Left cardiac atrium (tissue), 4 donors: ENCODE results near the gene LRRC45. TPM values are rescaled to one million over a fixed set of nuclear protein-coding genes. Genes with fewer than 3 reads are reported as not detected.

Experiments
- ATAC-seq, 2 donors: fragments of 200-7000 bp; cut with Tn5 transposase; one replicate each; pipeline ENCODE4 v1.9.1; 2020; ENCODE audit warnings: mild to moderate bottlenecking in 2 of 2, moderate library complexity in 2 of 2
- DNase-seq: peaks from one replicate; pipeline ENCODE4 v3.0.0-alpha.2; 2020
- intact Hi-C, 2 donors: fragments of 100-400 bp; cut with DNase I; formaldehyde crosslinking; loops; one replicate each; pipeline versions ENCODE4 v1.14.1 to v1.15.1; 2022 to 2023
- total RNA-seq, 2 donors: library from RNA; stranded (reverse); fragmentation: NEBNext Ultra II Directional; extraction: Animal tissue kit (Norgen Biotek cat#: 25700); gene quantifications; one replicate each; pipeline ENCODE4 v1.2.1, GENCODE V29; 2021
- donor health status: DM: no; HTN: yes; CAD: no.
- donor health status: DM: no; HTN: yes; CAD: no; lungs with severe emphysema.
- donor health status: DM: yes; HTN: yes; CAD: no.
- donor health status: Dilated cardiomyopathy.

LRRC45 gene
- total RNA-seq, 2 donors from 2014 or later, result 3.7 to 7.9 TPM

DNA sequence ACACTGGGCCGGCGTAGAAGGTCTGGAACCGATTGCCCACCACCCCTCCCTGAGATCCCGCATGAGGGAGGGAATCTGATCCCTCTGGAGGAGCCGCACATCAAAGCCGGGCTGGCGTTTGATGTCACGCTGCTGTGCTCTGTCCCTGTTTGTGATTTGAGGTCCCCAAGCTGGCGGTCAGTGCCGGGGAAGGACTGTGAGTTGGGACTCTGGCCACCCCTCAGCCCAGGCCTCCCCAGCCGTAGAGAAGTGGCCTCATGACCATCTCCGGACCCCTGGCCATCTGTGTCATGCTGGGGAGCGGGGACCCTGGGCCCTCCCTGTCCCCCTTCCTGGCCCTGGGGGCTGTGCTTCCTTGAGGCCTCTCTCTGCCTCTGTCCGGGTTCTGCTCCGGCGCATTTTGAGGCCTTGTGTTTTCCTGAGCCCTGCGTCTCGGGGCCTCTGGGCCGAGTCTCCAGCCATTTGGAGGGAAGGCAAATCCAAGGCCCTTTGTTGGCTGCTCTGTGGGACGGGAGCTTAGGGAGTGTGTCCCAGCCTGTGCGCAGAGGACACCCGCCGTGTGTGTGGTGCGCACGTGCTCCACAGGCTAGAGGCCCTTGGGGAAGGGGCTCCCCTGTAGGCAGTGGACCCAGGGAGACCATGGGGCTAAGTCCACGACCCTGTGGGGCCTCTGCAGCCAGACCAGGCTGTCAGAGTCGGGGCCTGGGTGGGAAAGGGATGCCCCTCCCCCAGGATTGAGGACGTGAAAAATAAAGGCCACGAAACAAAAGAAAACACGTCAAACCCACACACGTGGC is 30.6 kb upstream of the LRRC45 start:
- DNase-seq, result peak; percentile 20
- peak in 1 of 2 donors; percentile 5 for ATAC-seq
- intact Hi-C loops, result no loop called here

DNA sequence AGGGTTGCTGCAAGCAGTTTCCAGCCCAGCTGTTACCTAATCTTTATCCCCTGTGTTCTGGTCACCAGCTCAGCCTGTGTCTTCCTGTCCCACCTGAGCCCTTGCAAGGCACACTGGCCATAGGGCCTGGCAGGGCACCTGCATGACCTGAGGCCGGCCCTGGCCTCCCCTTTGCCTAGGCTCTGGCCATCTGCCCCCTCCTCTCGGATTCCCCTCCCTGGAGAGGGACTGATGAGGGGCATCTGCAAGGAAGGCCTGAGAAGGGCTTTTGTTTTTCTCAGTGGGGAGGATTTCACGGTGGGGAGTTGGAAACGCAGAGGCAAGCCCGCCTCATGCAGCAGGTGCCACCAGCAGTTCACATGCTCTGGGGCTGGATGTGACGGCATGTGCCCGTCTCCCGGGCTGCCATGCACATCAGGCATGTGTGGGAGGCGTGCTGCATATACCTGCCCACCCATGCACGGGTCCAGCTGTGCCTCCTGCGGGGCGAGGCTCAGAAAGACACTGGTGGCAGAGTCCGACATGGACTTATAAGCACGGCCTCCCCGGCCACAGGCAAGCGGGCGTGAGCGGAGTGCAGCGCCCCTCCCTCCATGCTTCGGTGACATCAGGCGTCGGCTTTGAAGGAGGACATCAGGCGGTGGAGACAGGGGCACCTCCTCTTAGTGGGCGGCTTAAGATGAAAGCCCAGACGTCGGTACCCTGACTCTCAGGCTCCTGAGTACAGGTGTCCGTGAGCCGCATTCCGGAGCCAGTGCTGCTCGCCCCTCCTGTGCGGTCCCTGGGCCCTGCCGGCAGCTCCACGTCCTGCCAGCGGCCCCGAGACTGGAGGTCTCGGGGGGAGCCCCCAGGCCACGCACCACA is 29.1 kb upstream of the LRRC45 start:
- intact Hi-C loops, result no loop called here
- no peak for ATAC-seq

DNA sequence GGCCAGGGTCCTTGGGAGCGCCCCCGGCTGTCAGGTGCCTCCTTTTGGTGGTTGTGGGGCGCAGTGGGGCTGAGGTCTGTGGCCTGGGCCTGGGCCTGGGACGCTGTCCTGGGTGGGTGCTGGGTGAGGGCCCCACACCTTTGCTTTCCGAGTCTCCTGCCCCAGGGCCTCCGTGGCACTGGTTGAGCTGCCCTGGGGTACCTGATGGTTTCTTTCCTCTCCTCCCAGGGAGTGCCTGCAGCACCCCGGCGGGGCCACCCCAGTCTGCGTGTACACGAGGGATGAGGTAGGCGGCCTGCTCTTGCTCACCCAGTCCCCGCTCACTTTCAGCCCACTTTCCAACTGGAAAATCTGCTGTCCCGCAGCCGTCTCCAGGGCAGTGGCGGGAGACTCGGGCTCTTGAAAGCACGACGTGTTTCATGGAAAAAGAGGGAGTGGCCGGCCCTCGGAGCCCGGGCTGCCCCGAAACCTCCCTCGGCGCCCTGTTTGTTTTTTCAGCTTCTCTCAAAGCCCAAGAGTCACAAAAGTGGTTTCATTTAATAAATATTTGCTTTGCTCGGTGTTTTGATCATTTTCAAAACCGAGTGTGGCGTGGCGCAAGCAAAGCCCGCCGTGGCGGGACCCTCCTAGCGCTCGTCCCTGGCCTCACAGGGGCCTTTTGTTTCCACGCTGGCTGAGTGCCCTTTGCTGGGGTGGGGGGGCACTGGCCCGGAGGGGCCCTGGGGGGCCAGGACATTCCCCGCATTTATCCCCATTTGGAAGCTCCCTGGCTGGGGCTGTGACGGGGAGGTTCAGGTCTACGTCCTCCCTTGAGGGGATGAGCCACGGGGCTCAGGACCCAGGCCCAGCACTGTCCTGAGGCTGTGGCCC is 28.3 kb upstream of the LRRC45 start:
- no peak for ATAC-seq
- intact Hi-C loops, result no loop called here
- no peak for DNase-seq

More for the DNA sequence above, 29.1 kb upstream of the LRRC45 start:
- no peak for DNase-seq

DNA sequence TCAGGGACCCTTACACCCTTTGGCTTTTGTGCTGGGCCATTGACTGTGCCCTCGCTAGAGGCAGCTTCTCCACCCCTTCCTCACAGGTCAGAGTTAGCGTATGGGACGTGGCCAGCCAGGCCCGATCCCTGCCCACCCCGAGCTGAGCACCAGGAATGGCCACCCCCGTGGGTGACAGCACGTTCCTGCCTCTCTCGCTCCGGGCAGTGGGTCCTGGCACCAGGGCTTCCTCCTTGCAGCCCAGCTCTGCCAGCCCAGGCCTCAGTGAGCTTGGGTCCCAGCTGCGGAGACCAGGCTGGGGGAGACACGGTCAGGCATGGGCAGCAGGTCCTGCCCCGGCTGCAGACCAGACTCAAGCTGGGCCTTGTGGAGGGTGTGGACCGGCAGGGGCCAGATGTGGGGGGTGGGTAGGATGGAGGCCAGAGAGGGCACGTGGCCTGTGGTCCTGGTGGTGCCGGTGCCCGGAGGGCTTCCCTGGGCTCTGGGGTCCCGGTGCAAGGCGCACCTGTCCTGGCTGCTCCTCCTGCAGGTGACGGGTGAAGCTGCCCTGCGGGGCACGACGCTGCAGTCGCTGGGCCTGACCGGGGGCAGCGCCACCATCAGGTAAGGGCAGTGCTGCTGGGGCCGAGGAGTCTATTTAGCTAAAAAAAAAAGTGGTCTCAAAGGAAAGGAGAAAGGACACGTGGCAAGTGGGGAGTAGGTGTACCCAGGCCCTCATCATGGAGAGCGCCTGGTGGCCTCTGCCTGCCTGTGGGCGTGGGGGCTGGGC is 27.5 kb upstream of the LRRC45 start:
- ATAC-seq (no peak), DNase-seq (no peak)
- intact Hi-C loops, result no loop called here

DNA sequence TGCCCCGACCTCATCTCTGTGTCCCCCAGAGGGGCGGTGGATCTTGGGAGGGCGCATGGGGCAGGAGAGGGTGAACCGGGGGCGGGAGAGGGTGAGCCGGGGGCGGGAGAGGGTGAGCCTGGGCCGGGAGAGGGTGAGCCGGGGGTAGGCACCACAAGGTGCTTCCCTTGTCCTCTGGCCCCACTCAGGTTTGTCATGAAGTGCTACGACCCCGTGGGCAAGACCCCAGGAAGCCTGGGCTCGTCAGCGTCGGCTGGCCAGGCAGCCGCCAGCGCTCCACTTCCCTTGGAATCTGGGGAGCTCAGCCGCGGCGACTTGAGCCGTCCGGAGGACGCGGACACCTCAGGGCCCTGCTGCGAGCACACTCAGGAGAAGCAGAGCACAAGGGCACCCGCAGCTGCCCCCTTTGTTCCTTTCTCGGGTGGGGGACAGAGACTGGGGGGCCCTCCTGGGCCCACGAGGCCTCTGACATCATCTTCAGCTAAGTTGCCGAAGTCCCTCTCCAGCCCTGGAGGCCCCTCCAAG is 26.8 kb upstream of the LRRC45 start:
- intact Hi-C loops, result no loop called here
- DNase-seq (no peak), ATAC-seq (no peak)

DNA sequence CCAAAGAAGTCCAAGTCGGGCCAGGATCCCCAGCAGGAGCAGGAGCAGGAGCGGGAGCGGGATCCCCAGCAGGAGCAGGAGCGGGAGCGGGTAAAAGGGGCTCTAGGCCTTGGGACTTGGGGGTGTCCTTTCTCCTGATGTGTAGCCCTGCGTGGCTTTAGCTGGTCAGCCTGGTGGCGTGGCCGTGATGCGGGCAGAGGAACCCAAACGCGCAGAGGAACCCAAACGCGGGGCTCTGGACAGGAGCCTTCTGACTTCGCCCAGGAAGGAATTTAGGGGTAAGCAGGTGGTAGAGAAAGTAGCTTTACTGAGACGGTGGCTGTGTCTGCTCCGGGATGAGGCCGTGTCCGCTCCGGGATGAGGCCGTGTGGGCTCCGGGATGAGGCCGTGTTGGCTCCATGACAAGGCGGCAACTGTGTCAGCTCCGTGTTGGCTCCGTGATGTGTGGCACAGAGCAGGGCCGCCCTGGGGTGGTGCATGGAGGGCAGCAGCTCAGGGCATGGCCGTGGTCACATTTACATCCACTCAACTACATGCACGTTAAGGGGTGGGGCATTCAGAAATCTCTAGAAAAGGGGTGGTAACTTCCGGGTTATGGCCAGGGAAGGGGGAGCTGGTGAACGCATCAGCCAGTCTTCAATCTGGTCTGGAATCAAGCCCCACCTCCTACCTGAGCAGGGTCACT is 26.2 kb upstream of the LRRC45 start:
- DNase-seq (no peak), ATAC-seq (no peak)
- intact Hi-C loops, result no loop called here

DNA sequence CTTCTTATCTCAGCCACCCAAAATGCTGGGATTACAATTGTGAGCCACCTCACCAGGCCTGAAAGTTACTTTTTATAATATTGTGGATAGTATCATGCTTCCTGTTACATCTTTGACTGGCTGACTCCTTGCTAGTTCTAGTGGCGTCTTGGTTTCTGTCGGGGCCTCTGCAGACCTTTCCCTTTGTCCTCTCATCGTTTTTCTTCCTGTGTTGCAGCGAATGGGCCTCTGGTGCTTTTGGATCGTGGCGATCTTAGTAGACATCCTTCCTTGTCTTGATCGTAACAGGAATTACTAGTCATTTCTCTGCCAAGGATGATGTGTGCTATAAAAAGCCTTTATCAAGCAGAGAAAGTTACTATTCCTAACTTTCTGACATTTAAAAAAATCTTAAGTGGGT is 24.9 kb upstream of the LRRC45 start:
- ATAC-seq (no peak), DNase-seq (no peak)
- intact Hi-C loops, result no loop called here

DNA sequence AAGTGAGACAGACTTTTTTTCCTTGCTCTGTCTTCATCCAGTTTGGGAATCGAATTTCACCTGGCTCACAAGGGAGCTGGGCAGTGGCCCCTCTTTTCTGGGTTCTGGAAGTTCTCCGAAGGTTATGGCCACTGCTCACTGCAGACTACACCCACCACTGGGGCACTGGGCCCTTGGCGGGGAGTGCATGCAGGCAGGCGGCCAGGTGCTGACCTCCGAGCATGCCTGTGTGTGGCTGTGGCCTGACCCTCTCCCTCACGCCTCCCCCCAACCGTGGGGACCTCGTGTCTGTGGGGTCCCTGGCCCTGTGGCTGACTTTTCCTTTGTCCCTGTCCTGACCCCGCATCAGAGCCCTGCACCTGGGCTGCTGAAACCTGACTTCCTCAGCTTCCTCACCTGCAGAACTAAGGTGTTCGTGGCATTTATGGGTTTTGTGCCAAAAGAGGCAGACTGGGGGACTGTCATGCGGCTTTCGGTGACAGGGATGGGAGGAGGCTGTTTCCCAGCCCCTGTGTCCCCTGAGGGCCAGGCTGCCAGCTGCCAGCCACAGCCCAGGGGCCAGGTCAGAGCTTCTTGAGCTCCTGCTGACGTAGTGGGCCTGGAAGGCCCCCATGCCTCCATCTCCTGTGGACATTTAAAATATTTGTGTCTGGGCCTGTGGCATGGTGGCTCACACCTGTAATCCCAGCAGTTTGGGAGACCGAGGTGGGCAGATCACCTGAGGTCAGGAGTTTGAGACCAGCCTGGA is 24.2 kb upstream of the LRRC45 start:
- ATAC-seq (no peak), DNase-seq (no peak)
- intact Hi-C loops, result no loop called here

DNA sequence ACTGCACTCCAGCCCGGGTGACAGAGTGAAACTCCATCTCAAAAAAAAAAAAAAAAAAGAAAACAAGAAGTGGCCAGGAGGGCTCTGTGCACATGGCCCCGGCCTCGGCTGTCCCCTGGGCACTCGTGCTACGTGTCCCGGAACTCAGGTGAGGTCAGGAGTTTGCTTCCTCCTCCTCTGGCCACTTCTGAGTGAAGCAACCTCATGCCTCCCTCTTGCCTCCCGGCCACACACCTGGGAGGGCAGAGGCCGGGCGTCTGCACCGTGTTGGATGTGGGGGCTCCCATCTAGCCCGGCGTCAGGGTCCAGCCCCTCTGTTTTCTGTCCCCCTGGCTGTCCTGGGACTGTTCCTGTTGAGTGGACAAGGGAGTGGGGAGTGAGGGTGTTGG is 23.5 kb upstream of the LRRC45 start:
- ATAC-seq, result no peak
- intact Hi-C loops, result no loop called here
- no peak for DNase-seq

DNA sequence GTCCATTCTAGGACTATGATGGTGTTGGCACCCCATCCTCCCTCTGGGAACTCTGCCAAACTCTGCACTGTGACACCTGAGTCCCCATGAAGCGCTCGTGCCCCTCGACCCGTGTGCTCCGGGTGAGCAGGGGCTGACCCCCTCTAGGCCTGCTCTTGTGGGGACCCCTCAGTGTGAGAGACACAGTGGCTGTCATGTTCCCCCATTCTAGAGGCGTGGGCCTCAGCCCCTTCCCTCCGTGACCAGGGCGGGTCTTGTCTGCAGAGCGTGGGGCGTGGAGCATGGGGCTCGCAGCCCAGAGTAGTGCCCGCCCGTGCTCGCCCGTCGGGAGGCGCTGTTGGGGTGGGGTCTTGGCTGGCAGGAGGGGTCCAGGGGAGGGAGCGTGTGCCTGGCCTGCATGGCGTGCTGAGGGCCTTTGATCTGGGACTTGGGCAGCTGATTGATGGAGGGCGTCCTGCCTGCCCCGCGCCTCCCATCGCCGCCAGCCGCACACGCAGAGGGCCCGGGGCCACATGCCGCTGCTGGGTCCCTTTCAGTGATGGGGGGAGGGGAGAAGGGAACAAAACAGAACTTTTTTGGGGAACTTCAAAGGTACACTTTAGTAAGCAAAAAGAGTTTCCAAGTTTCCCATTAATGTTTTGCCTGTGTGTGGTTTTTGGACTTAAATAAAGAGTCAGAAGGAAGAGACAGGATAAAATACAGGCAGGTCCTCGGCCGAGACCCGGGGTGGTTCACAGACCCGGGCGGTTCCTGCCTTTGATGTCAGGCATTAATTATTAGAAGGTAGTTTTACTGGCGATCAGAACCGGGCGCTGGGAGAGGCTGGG is 22.9 kb upstream of the LRRC45 start:
- DNase-seq (no peak), ATAC-seq (no peak)
- intact Hi-C loops, result no loop called here

DNA sequence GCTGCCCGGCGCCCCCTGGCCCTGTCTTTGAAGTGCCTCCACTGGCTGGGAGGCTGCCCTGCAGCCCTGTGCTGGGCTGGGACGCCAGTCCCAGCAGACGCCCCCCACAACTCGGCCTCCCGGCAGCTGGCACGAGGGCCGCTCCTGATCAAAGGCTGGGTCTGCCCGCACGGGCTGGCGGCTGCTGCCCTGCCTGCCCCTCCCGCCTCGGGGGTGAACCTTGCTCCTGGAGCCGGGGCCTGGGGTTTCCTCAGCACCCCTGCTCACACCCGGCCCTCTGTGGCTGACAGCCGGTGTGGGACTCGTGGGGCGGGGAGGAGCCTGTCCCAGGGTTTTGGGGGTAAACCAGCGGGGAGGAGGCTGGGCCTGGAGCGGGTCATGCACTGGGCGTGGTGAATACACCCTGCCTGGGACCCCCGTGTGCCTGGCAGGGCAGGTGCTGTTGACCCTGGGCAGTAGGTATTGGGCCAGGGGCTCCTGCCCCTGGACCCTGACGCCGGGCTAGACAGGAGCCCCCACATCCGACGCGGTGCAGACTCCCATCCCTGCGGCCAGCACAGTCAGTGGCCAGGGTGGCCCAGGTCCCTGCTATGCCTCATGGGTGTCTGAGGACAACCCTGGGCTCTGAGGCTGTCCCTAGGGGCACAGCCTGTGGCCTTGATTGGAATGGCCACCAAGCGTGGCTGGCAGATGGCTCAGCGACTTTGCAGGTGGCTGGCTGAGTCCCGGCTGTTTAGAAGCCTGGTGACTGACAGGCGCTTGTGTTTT is 22.1 kb upstream of the LRRC45 start:
- intact Hi-C loops, result no loop called here
- DNase-seq (no peak), ATAC-seq (no peak)

DNA sequence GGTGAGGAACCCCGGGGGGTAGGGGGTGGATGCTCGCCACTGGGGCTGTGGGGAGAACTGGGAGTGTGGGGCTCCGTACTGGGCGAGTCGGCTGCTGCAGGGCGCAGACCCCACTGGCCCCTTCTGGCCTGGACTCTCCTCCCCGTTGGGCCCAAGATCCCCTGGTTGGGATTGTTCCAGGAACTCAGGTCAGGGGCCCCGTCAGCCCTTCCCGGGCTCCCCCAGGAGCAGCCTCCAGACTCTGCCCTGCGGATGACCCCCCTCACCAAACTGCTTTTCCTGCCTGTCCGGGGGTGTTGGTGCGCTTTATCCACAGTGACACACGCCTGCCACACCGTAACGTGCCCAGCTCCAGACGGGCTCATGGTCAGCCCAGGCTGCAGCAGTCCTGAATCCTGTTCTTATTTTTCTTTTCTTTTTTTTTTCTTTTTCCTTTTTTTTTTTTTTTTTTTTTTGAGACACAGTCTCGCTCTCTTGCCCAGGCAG is 21.5 kb upstream of the LRRC45 start:
- intact Hi-C loops, result no loop called here
- ATAC-seq (no peak), DNase-seq (no peak)

DNA sequence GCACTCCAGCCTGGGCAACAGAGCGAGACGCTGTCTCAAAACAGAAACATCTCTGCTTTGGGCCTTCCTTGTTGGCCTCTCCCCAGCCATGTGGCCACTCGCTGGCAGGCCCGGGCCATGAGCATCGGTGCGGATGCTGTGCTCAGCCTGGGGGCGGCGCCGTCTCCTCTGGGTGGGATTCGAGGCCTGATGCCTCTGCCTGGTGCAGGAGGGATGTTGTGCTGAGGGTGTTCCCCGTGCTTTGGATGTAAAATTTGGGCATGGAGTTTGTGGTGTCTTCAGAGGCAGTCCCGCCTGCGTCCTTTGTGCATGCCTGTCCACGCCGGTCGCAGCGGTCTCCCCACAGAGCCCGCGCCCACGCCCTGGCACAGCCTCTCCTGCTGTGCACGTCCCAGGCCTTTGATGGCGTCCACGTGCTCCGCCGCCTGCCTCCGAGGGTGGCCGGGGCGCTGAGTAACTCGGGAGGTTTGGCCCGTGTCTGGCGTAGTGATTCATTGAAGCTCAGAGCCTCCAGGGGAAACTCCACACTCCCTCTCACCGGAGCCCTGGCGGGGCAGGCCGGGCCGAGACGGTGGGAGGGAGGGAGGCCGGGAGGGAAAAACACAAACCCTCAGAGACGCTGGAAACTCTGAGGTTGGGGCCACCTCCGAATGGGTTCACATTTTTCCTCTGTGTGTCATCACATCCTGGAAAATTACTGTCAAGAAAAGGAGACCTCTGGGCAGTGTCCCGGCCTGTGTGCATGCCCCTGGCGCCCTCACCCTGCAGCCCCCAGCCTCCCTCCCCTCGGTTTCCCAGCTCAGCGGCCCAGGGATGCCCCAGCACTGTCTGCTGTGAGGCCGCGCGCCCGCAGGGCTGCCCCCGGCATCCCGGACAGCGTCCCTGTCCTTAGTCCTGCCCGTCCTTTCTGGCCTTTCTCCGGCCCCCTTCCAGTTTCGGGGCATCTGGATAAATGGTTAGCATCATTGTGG is 19.4 kb upstream of the LRRC45 start:
- peak; percentile 71 to 79 for ATAC-seq
- peak; percentile 82 for DNase-seq
- intact Hi-C loops, result no loop called here
